Stimulated activated CD8-positive, alpha-beta memory T cell treated with anti-CD3 and anti-CD28 coated beads, Interleukin-7, amount 100 ng/mL, for 48 hours (primary cell): ENCODE data around the gene NUTF2.
A peak's percentile ranks its signal among the peaks of the same experiment; 100 is the strongest.

ENCODE experiments used
- DNase-seq, 2 donors: peaks; one replicate each; pipeline ENCODE4 v3.0.0-alpha.2; 2020; ENCODE audit warnings: low read depth in 1 of 2; ENCODE audit errors: extremely low read depth in 1 of 2

Gene NUTF2

GRCh38 chr16:67917140-67917851 lies 70.6 kb downstream of the NUTF2 start:
- DNase-seq: no peak

DNA sequence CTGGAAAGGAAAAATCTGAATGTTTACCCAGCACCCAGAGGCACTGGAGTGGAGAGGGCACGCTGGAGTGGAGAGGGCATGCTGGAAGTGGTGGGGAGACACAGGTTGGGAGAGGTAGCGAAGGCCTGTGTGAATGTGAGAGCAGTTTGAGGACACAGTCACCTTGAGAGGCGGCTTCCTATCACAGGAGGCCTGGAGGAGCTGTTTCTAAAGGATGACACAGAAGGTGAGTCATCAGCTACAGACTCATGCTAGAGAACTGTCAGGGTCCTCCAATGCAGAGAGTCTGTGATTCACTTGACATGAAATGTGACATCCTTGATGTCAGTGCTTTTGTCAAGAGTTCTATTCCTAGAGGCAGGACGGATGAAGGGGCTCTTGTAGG lies 71.1 kb downstream of the NUTF2 start:
- DNase-seq: peak in 1 of 2 donors; percentile 67

DNA sequence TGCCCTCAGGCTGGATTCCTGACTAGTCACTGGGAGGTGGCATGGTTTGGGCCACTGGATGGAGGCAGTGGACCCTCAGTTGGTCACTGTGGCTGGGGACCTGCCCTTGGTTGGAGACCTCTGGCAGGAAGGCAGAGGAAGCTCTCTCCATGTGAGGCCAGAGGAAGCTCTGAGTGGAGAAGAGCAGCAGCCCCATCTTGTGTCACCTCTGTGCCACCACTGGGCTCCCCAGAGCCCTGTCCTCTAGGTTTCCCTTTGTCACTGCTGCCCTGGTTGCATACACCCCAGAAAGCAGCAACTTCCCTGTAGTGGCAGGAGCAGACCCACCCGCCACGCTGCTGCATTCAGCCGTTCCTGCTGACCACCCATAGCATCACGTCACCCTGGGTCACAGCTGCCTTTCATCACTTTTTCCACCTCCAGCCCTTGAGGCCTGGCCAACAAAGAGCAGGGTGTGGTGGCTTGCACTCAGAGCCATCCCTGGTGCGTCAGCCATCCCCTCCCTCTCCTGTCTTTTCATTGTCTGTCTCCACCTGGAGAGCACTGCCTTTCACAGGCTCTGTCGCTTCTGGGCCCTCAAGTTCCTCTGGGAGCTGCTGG lies 73.0 kb downstream of the NUTF2 start:
- DNase-seq: no peak
